Right lung (tissue), 5 donors: ENCODE measurements around the gene ADAMTS1. TPM values are rescaled to one million over a fixed set of nuclear protein-coding genes. Genes with fewer than 3 reads are reported as not detected.
A peak's percentile ranks its signal among the peaks of the same experiment; 100 is the strongest.

Experiments
- DNase-seq, 2 donors: peaks; one replicate each; pipeline ENCODE4 v3.0.0-alpha.2; 2013
- polyA plus RNA-seq, 5 donors: library from polyadenylated mRNA; unstranded; fragments of 120-200 nt; gene quantifications; one replicate each; pipeline versions ENCODE4 v1.2.1 to v1.2.3, GENCODE V29; 2013; ENCODE audit warnings: inconsistent platforms in 1 of 5, low replicate concordance in 1 of 5; ENCODE audit not compliant: insufficient read length in 5 of 5, insufficient read depth in 1 of 5

ADAMTS1 gene
- polyA plus RNA-seq, 5 donors: 66.4 to 145 (median 73.1) TPM

DNA sequence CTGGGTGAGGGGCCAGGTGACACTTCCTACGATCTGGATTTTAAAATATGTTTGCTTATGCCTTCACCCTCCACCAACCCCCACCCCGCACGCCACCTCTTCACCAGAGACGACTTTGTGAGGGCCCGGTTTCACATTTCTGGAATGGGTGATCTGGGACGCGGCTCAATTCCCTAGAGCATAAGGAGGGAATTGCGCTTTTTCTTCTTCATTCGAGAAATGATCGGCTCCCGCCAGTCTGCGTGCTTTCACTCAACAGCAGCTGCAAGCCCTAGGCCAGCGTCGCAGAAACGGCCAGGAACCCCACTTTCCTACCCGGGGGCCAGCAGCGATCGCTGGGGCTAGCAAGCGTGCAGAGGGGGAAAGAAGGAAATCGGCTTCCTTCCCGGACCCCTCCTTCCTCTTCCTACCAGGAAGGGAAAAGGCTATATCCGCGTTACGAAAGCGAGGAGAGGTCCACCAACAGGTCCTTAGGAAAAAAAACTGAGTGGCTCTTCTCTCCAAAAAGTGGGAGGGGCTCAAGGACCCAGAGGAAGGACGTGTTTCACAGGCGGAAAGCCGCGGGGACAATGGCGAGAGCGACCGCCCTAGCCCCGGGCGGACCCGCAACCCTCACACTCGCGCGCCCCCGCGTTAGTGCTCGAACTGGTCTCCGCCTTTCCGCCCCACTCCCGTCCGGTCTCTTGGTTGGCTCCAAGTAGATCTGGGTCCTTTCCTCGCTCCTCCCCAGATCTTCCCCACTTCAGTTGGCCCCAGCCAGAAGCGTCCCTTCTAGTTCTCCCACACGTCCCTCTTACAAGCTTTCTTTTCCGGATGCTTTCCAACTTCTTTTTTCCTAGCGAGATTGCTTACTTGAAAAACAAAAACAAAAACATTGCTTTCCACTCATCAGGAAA, 1.1 kb upstream of the ADAMTS1 start:
- DNase-seq: peak; percentile 89 to 90

DNA sequence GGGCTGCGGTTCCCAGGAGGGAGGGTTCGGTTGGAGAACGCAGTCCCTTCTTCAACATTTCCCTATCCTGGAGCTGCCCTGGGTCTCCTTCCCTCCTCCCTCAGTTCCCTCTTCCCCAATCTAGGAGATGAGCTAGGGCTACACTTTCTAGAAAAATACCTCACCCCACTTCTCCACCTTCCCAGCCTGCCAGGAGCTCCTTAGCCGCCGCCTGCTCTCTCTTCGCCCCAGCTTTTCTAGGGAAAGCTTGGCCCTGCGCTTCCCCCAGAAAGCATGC, 488 bp upstream of the ADAMTS1 start:
- DNase-seq: no peak

DNA sequence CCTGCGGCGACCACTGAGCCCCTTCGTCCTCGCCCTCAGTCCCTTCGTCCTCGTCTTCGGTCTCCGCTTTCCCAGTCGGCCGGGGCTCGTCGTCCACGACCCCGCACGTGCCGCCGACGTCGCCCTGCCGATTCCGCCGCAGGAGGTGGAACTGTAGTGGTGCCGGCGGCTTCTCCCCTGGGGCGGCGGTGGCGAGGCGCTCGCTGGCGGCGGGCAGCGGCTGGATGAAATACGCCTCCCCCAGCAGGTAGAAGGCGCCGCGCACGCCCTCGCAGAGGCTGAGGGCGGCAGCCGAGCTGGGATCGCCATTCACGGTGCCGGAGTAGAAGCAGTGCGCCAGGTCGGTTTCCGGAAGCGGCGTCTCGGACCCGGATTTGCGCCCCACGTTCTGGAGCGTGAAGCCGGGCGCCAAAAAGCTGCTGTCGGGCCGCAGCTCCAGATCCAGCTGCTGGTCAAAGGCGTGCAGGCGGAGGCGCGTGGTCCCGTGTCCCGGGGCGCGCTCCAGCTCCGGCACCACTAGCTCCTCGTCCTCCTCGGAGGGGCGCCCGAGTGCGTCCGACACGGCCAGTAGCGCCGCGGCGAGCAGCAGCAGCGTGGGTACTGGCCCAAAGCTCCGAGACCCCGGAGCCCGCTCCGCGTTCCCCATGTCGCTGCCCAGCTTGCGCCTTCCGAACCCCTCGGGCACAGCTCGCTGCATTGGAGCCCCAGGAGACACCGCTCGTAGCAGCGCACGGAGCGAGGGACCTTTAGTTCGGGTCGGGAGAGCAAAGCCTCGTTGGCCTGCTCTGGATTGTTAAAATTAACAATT, 747 bp downstream of the ADAMTS1 start:
- peak; percentile 47 to 67 for DNase-seq

DNA sequence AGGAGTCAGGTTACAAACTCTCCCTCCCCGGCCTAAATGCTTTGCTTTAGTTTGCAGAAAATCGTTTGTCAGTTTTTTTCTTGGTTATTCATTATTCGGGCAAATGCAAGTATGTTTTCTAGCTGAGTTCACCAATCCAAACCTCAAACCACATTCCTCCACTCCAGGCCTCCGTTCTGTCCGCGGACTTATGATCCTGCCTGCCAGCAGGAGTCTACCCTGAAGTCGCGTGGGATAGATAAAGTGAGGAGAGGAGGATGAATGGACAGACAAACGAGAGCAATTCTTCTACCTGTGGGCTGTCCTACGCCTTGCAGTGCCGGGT, 1.3 kb downstream of the ADAMTS1 start:
- no peak for DNase-seq

GRCh38 chr21:26842974-26843932, 2.0 kb downstream of the ADAMTS1 start:
- peak; percentile 91 for DNase-seq

- no peak for DNase-seq
Observed at GRCh38 chr21:26842300-26842699, 2.9 kb downstream of the ADAMTS1 start.

DNA sequence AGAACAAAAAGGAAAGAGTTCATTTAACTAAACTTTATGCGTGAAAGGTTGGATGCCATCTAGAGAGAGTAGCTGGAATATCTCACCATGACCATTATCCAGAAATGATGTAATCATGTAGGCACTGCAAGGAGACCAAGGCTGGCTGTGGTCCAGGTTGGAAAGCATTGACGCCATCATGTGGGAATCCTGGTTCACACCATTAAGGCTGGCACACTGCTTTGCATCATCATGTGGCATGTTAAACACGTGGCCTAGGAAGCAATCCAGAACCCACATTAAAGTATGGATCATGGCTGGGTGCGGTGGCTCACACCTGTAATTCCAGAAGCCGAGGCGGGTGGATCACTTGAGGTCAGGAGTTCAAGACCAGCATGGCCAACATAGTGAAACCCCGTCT, 4.3 kb downstream of the ADAMTS1 start:
- no peak for DNase-seq

- no peak for DNase-seq
Observed at GRCh38 chr21:26840201-26840600, 5.0 kb downstream of the ADAMTS1 start.

GRCh38 chr21:26837539-26837938, 7.7 kb downstream of the ADAMTS1 start:
- no peak for DNase-seq

- DNase-seq: no peak
Observed at GRCh38 chr21:26836528-26836927, 8.7 kb downstream of the ADAMTS1 start.

GRCh38 chr21:26835714-26836265, 9.4 kb downstream of the ADAMTS1 start:
- DNase-seq: no peak

DNA sequence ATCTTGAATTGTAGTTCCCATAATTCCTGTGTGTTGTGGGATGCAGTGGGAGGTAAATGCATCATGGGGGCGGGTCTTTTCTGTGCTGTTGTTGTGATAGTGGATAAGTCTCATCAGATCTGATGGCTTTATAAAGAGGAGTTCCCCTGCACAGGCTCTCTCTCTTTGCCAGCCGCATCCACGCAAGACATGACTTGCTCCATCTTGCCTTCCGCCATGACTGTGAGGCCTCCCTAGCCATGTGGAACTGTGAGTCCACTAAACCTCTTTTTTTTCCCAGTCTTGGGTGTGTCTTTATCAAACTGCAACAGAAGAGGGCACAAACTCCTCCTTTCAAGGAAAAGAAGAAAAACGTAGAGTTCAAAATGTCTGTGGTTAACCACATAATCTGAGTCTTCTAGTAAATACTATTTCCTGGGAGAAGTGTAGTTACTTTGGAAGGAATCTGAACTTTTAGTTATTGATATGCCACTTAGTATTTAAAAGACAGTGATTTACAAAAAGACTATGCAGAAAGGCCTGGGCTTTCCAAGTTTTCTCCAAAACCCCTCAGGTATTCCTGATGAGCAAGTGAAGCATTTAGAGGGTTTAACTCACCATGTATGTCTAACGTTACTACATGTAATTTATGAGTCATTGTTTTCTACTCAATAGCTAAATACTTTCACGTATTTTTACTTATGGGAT, 10.0 kb downstream of the ADAMTS1 start:
- DNase-seq: no peak

- no peak for DNase-seq
Observed at GRCh38 chr21:26834181-26834905, 10.9 kb downstream of the ADAMTS1 start.

DNA sequence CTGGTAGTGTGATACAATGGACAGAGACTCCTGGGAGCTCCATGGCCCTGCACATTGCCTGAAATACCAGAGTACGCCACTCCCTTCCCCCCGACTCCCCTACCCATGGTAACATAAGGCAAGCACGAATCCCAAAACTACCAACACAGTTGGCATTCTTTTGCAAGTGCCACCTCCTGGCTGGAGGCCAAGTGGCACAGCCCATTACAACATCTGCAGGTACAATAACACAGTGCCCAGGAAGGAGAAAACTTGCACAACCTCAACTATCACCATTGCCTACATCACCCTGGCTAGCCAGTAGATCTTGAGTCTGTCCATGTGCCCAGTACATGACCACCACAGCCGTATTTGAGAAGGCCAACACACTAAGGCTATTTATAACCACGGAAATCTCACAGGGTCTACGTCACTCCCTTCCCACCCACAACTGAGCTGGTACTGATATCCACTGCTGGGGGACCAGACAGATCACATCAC, 11.7 kb downstream of the ADAMTS1 start:
- DNase-seq: no peak

GRCh38 chr21:26833011-26833410, 12.2 kb downstream of the ADAMTS1 start:
- no peak for DNase-seq

DNA sequence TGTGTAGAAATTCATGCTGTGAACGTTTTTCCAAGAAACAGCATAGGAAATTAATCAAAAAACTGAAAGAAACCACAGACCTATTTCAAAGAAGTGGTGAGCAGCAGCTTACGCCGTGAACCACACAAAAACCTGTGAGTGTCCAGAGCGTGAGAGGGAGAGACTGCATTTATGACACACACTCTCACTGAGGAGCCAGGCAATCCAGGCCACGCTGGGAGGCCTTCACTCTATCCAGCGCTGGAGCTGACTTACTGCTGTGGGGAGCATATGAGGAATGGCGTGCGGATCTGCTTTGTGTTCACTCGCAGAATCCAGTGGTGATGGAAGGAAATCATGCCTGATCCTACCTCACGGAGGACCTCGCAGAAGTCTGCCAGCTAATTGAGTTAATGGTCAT, 12.7 kb downstream of the ADAMTS1 start:
- no peak for DNase-seq

DNA sequence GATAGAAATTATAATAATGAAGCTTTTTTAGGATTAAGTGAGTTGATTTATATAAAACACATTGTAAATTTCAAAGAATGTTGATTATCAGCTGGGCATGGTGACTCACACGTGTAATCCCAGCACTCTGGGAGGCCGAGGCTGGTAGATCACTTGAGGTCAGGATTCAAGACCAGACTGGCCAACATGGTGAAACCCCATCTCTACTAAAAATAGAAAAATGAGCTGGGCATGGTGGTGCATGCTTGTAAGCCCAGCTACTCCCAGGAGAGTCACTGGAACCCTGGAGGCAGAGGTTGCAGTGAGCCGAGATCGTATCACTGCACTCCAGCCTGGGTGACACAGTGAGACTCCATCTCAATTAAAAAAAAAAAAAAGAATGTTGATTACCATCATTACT, 18.4 kb downstream of the ADAMTS1 start:
- DNase-seq: no peak

- DNase-seq: no peak
Observed at GRCh38 chr21:26820509-26820908, 24.7 kb downstream of the ADAMTS1 start.

DNA sequence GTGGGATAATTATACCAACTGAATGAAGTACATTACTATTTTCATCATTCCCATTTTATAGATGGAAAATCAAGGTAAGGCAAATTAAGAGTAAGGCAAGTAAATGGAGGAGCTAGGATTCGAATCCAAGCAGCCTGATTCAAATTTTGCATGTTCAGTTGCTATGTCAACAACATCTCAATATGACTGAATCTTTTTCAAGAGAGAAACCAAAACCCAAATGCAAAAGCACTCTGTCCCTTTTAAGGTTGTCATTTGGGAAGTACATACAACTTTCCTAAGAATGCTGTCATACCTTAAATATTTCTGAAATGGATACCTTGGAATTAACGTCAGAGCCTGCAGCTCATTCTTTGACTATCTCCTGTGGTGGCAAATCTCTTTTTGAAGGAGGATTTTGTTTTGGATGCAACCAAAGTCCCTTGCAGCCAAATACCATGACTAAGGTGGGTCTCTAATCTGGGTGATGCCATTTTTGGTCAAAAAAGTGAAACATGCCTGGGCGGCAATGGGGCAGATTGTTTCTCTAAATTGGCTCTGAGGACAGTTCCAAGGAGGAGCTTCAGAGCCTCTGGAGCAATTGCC, 25.4 kb downstream of the ADAMTS1 start:
- no peak for DNase-seq

DNA sequence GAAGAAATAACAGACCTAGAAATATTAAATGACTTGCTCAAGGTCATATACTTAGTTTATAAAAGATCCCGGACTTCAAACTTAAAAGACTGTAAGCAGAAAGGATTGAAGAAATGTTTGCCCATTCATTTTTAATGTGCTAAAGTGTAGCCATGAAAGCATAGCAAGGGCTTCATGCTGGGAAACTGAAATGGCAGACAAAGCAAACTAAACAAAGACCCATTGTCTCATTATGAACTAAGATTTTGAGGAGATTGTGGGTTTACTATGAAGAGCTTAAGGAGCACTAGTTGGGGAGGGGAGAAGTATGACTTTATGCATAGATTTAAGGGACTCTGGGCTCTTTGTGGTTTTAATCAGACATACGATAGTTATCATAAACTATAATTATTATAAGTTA, 26.3 kb downstream of the ADAMTS1 start:
- DNase-seq: no peak
